ENCODE results near the gene SUMO2. TPM values are rescaled to one million over a fixed set of nuclear protein-coding genes. Genes with fewer than 3 reads are reported as not detected.

SUMO2 gene
- 286 and 296 TPM in 2 replicates for total RNA-seq (2014; rRNA removed; shearing (Covaris generic))
- total RNA-seq (2022), result 628 and 714 TPM in 2 replicates
- percentile 95 among the genes with signal in this experiment for Bru-seq, nascent RNA
- BruChase-seq, experiment 1, labeled RNA remaining after a 6-hour chase, result percentile 98 among the genes with signal in this experiment
- percentile 97 among the genes with signal in this experiment for BruChase-seq, experiment 2, labeled RNA remaining after a 2-hour chase
- long read RNA-seq, transcript SUMO2-203 (4 exons, 490 nt), result minor isoform, 64 of 468 reads
- long read RNA-seq, transcript SUMO2-202 (4 exons, 3,190 nt), result major isoform, 380 of 468 reads
- long read RNA-seq, partial matches to known transcripts, result 4 of 468 reads
- long read RNA-seq, other reads (novel, unspliced or antisense), result 20 of 468 reads

GRCh38 chr17:75182569-75183436 lies at the start of gene SUMO2:
SUMO2 (minus strand) TSS chr17:75182959; CDS start chr17:75182834, 125 bp downstream.
- no peaks in the 10 kb centered on the region for H3K9me3 ChIP-seq (ENCODE audit: low read length)
- BruUV-seq (replicated peaks), result no TSS peak
- peaks cover 10% of the 10 kb centered on the region for H4K20me1 ChIP-seq (ENCODE audit: insufficient read depth, low read length)
- POLR2A ChIA-PET, result interaction anchor here (0.6 to 1.7 kb wide), 5 partner anchors 11 to 1144 kb away, joined by 3 to 5 read pairs (median 3); partner anchors contain the start of gene NT5C
- peak; percentile 100 for DNase-seq (ENCODE audit: low spot score)
- H3K4me1 ChIP-seq (ENCODE audit: insufficient read depth, low read length, poor library complexity, severe bottlenecking), result peaks cover 24% of the 10 kb centered on the region
- peak within 1 kb of the TSS; percentile 76; the same call in 1 of the 2 replicates for H2AFZ ChIP-seq (ENCODE audit: low read length)
- H3K4me2 ChIP-seq (ENCODE audit: low read length), result peak within 1 kb of the TSS; percentile 81
- peak within 1 kb of the TSS; percentile 88 for H3K4me3 ChIP-seq (ENCODE audit: low read depth, low read length, poor library complexity, severe bottlenecking)
- peaks cover 49% of the 10 kb centered on the region for H3K79me2 ChIP-seq (ENCODE audit: insufficient read depth, low read depth, low read length)
- H3K27ac ChIP-seq (ENCODE audit: low read depth, low read length, poor library complexity, severe bottlenecking), result peak within 1 kb of the TSS; percentile 91
- intact Hi-C loops (cut with micrococcal nuclease; ENCODE audit: unreplicated experiment), result loop anchor here (1.0 to 2.0 kb wide), 4 partner anchors 18 to 136 kb away; partner anchors contain the start of genes ATP5PD, KCTD2, MIF4GD and NT5C
- peaks cover 45% of the 10 kb centered on the region for H3K36me3 ChIP-seq (ENCODE audit: insufficient read depth, low read length)
- CTCF ChIA-PET (ENCODE audit: unreplicated experiment), result interaction anchor here (0.6 kb wide), 1 partner anchor 38 kb away, joined by 3 read pairs; no protein-coding TSS in a partner anchor
- no peaks in the 10 kb centered on the region for H3K9me2 ChIP-seq (ENCODE audit: insufficient read depth, low read length)
- TF ChIP-seq CTCF (conservative IDR thresholded peaks at IDR 0.05; ENCODE audit: low read length), result peak; percentile 41; the same call in 1 of the 2 replicates
- TF ChIP-seq EZH2phosphoT487 (IDR thresholded peaks at IDR 0.05; ENCODE audit: borderline replicate concordance, low read depth, low read length), result no peak

- intact Hi-C loops (cut with micrococcal nuclease; ENCODE audit: unreplicated experiment), result no loop called here
- Histone ChIP-seq H3K36me3 (ENCODE audit: insufficient read depth, low read length) (peaks cover 96% of the 10 kb centered on the region), H3K9me2 (ENCODE audit: insufficient read depth, low read length) (no peaks in the 10 kb centered on the region), H3K9me3 (ENCODE audit: low read length) (no peaks in the 10 kb centered on the region), H3K79me2 (ENCODE audit: insufficient read depth, low read depth, low read length) (no peaks in the 10 kb centered on the region), H3K4me1 (ENCODE audit: insufficient read depth, low read length, poor library complexity, severe bottlenecking) (no peaks in the 10 kb centered on the region), H3K4me2 (ENCODE audit: low read length) (no peak overlapping the region), H3K4me3 (ENCODE audit: low read depth, low read length, poor library complexity, severe bottlenecking) (no peak overlapping the region), H4K20me1 (ENCODE audit: insufficient read depth, low read length) (no peaks in the 10 kb centered on the region), H3K27ac (ENCODE audit: low read depth, low read length, poor library complexity, severe bottlenecking) (no peak overlapping the region), H2AFZ (ENCODE audit: low read length) (no peak overlapping the region)
- ChIA-PET POLR2A (no interaction called here), CTCF (ENCODE audit: unreplicated experiment) (no interaction called here)
- BruUV-seq (replicated peaks), result no TSS peak
- no peak for DNase-seq (ENCODE audit: low spot score)
- TF ChIP-seq EZH2phosphoT487 (IDR thresholded peaks at IDR 0.05; ENCODE audit: borderline replicate concordance, low read depth, low read length), result no peak
- TF ChIP-seq CTCF (conservative IDR thresholded peaks at IDR 0.05; ENCODE audit: low read length), result no peak
These were observed 49.1 kb upstream of the SUMO2 start for GRCh38 chr17:75231741-75232464.

All from OCI-LY7 (cell line).